Mammary epithelial cell (primary cell): ENCODE results near the gene COL25A1.

Experiments
- EZH2 ChIP-seq: IDR thresholded peaks from 2 replicates; pipeline ENCODE4 v1.6.1; 2012; ENCODE audit warnings: low read length, inconsistent platforms, borderline replicate concordance
- TF ChIP-seq, protein P1 (sequence below), 2 donors: IDR thresholded peaks in 1 of 2; conservative IDR thresholded peaks in 1 of 2; 2 replicates each; pipeline ENCODE4 v1.5.1; 2011 to 2012; ENCODE audit warnings: inconsistent platforms in 2 of 2, low read length in 2 of 2, mild to moderate bottlenecking in 2 of 2, control low read depth in 1 of 2, low read depth in 1 of 2; ENCODE audit not compliant: insufficient read depth in 1 of 2; ENCODE audit errors: extremely low read depth in 1 of 2

DNA sequence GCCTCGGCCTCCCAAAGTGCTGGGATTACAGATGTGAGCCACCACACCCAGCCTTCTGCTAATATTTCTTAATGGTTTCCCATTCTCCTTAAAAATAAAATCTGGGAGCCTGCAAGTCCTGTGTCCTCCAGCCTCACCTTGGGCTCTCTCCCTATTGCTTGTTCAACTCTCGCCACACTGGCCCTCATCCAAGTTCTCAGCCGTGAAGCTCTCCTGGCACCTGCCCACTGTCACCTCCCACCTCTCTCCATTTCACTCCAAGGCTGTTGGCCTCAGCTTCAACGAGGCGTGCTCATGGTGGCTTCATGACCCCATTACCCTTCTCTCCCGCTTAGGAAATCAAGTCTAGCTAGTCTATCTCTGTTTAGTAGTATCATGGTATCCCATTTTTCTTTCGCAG, 530.1 kb downstream of the COL25A1 start:
- TF ChIP-seq EZH2, result no peak
- TF ChIP-seq, protein P1, sequence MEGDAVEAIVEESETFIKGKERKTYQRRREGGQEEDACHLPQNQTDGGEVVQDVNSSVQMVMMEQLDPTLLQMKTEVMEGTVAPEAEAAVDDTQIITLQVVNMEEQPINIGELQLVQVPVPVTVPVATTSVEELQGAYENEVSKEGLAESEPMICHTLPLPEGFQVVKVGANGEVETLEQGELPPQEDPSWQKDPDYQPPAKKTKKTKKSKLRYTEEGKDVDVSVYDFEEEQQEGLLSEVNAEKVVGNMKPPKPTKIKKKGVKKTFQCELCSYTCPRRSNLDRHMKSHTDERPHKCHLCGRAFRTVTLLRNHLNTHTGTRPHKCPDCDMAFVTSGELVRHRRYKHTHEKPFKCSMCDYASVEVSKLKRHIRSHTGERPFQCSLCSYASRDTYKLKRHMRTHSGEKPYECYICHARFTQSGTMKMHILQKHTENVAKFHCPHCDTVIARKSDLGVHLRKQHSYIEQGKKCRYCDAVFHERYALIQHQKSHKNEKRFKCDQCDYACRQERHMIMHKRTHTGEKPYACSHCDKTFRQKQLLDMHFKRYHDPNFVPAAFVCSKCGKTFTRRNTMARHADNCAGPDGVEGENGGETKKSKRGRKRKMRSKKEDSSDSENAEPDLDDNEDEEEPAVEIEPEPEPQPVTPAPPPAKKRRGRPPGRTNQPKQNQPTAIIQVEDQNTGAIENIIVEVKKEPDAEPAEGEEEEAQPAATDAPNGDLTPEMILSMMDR (conservative IDR thresholded peaks at IDR 0.05 in 1 of 2, IDR thresholded peaks at IDR 0.05 in 1 of 2; ENCODE audit: extremely low read depth in 1 of 2, insufficient read depth in 1 of 2, low read depth in 1 of 2, low read length in 2 of 2), result no peak
